Measurements from ENCODE around the gene ANKFN1.
A peak's percentile ranks its signal among the peaks of the same experiment; 100 is the strongest.

GRCh38 chr17:56478836-56479447 is 325.7 kb downstream of the ANKFN1 start:
- TF ChIP-seq CTCF (IDR thresholded peaks at IDR 0.05) (peak; percentile 61; the same call in 1 of the 2 replicates), REST (IDR thresholded peaks at IDR 0.05; ENCODE audit: insufficient read depth in 1 of 2, low read depth in 2 of 2, low read length in 1 of 2) (no peak), POLR2AphosphoS5 (IDR thresholded peaks at IDR 0.05; ENCODE audit: low read depth, low read length) (no peak), SIN3A (IDR thresholded peaks at IDR 0.05; ENCODE audit: borderline replicate concordance, insufficient read depth, low read depth, low read length) (no peak), TCF7L2 (IDR thresholded peaks at IDR 0.05; ENCODE audit: low read depth, low read length) (no peak)
